H9 (cell line): Measurements from ENCODE around the gene CAMK2B. TPM values are rescaled to one million over a fixed set of nuclear protein-coding genes. Genes with fewer than 3 reads are reported as not detected.

Experiments
- DNase-seq: peaks from one replicate; pipeline ENCODE4 v3.0.0-alpha.2; 2017
- H2AFZ ChIP-seq: one replicate; pipeline ENCODE4 v1.6.1; 2013; ENCODE audit warnings: mild to moderate bottlenecking, low read length, control low read depth, moderate library complexity
- H2AK5ac ChIP-seq: 2 replicates; pipeline ENCODE4 v1.6.1; 2013; ENCODE audit warnings: low read length, control low read depth, mixed read lengths; ENCODE audit not compliant: insufficient read length
- H2BK120ac ChIP-seq: one replicate; pipeline ENCODE4 v1.6.1; 2013; ENCODE audit warnings: low read depth, mild to moderate bottlenecking, low read length, control low read depth, inconsistent platforms; ENCODE audit not compliant: poor library complexity, severe bottlenecking
- H2BK12ac ChIP-seq: 2 replicates; pipeline ENCODE4 v1.6.1; 2013; ENCODE audit warnings: low read length, control low read depth, mixed read lengths, low read depth; ENCODE audit not compliant: insufficient read length
- H2BK15ac ChIP-seq: 2 replicates; pipeline ENCODE4 v1.6.1; 2013; ENCODE audit warnings: low read depth, low read length, control low read depth
- H2BK20ac ChIP-seq: one replicate; pipeline ENCODE4 v1.6.1; 2013; ENCODE audit warnings: low read depth, mild to moderate bottlenecking, low read length, control low read depth, inconsistent platforms; ENCODE audit not compliant: poor library complexity, severe bottlenecking
- H2BK5ac ChIP-seq: 2 replicates; pipeline ENCODE4 v1.6.1; 2013; ENCODE audit warnings: low read length, control low read depth, mixed read lengths; ENCODE audit not compliant: insufficient read length
- H3K14ac ChIP-seq: 2 replicates; pipeline ENCODE4 v1.6.1; 2013; ENCODE audit warnings: low read length, control low read depth; ENCODE audit not compliant: insufficient read depth
- H3K18ac ChIP-seq: 2 replicates; pipeline ENCODE4 v1.6.1; 2013; ENCODE audit warnings: low read depth, mild to moderate bottlenecking, mixed read lengths, low read length, control low read depth; ENCODE audit not compliant: insufficient read length
- H3K23ac ChIP-seq: 2 replicates; pipeline ENCODE4 v1.6.1; 2013; ENCODE audit warnings: low read length, control low read depth, mixed read lengths, low read depth; ENCODE audit not compliant: insufficient read length
- H3K23me2 ChIP-seq: 2 replicates; pipeline ENCODE4 v1.6.1; 2013; ENCODE audit warnings: low read depth, mild to moderate bottlenecking, mixed read lengths, low read length, control low read depth; ENCODE audit not compliant: insufficient read length, poor library complexity, severe bottlenecking
- H3K27ac ChIP-seq: 2 replicates; pipeline ENCODE4 v1.5.1; 2013; ENCODE audit warnings: low read length, control low read depth, mixed read lengths, low read depth; ENCODE audit not compliant: insufficient read length
- H3K27me3 ChIP-seq: 2 replicates; pipeline ENCODE4 v1.6.1; 2013; ENCODE audit warnings: low read length, control low read depth, inconsistent platforms; ENCODE audit not compliant: insufficient read depth
- H3K4ac ChIP-seq: 2 replicates; pipeline ENCODE4 v1.6.1; 2013; ENCODE audit warnings: low read depth, mild to moderate bottlenecking, control low read depth, inconsistent platforms, low read length, moderate library complexity
- H3K4me1 ChIP-seq: 2 replicates; pipeline ENCODE4 v1.6.1; 2013; ENCODE audit warnings: low read length, control low read depth, inconsistent platforms; ENCODE audit not compliant: insufficient read depth
- H3K4me2 ChIP-seq: 2 replicates; pipeline ENCODE4 v1.6.1; 2013; ENCODE audit warnings: low read length, control low read depth, mixed read lengths; ENCODE audit not compliant: insufficient read length, insufficient read depth
- H3K56ac ChIP-seq: 2 replicates; pipeline ENCODE4 v1.6.1; 2013; ENCODE audit warnings: low read depth, mild to moderate bottlenecking, mixed read lengths, low read length, control low read depth; ENCODE audit not compliant: insufficient read length
- H3K79me1 ChIP-seq: 2 replicates; pipeline ENCODE4 v1.6.1; 2013; ENCODE audit warnings: low read depth, mild to moderate bottlenecking, moderate library complexity, low read length, control low read depth, inconsistent platforms; ENCODE audit not compliant: insufficient read depth, poor library complexity, severe bottlenecking
- H3K79me2 ChIP-seq: 2 replicates; pipeline ENCODE4 v1.6.1; 2013; ENCODE audit warnings: low read length, control low read depth, inconsistent platforms; ENCODE audit not compliant: insufficient read depth
- H3K9ac ChIP-seq: 2 replicates; pipeline ENCODE4 v1.6.1; 2013; ENCODE audit warnings: low read length, control low read depth, mixed read lengths; ENCODE audit not compliant: insufficient read length; ENCODE audit errors: extremely low read depth
- H3K9me3 ChIP-seq: one replicate; pipeline ENCODE4 v1.6.1; 2013; ENCODE audit warnings: low read depth, low read length, inconsistent platforms; ENCODE audit not compliant: control insufficient read depth
- H3T11ph ChIP-seq: one replicate; pipeline ENCODE4 v1.6.1; 2013; ENCODE audit warnings: mild to moderate bottlenecking, low read length, control low read depth, inconsistent platforms
- H4K20me1 ChIP-seq: one replicate; pipeline ENCODE4 v1.6.1; 2013; ENCODE audit not compliant: control insufficient read depth, insufficient read length, insufficient read depth
- H4K5ac ChIP-seq: 2 replicates; pipeline ENCODE4 v1.6.1; 2013; ENCODE audit warnings: low read depth, mild to moderate bottlenecking, mixed read lengths, low read length, control low read depth; ENCODE audit not compliant: insufficient read length
- H4K8ac ChIP-seq: replicated peaks from 2 replicates; pipeline ENCODE4 v1.6.1; 2013; ENCODE audit warnings: low read length, control low read depth, mixed read lengths, low read depth; ENCODE audit not compliant: insufficient read length
- H4K91ac ChIP-seq: 2 replicates; pipeline ENCODE4 v1.6.1; 2013; ENCODE audit warnings: low read depth, mild to moderate bottlenecking, moderate library complexity, mixed read lengths, low read length, control low read depth; ENCODE audit not compliant: insufficient read length
- H3K27ac Mint-ChIP-seq, 3 experiments: 2 replicates in 2 of 3; 3 replicates in 1 of 3; pipeline ENCODE4 v1.8.0; 2020 to 2021; ENCODE audit warnings: mixed read lengths in 3 of 3, mild to moderate bottlenecking in 1 of 3, moderate library complexity in 1 of 3
- H3K27me3 Mint-ChIP-seq: 2 replicates; pipeline ENCODE4 v1.8.0; 2021; ENCODE audit warnings: low read depth, mild to moderate bottlenecking, moderate library complexity, mixed read lengths
- H3K36me3 Mint-ChIP-seq, 3 experiments: 2 replicates in 2 of 3; 3 replicates in 1 of 3; pipeline ENCODE4 v1.8.0; 2020 to 2021; ENCODE audit warnings: low read depth in 3 of 3, mixed read lengths in 3 of 3; ENCODE audit not compliant: insufficient read depth in 1 of 3
- H3K4me1 Mint-ChIP-seq, 2 experiments: 2 replicates each; pipeline ENCODE4 v1.8.0; 2020; ENCODE audit warnings: mixed read lengths in 2 of 2
- H3K4me3 Mint-ChIP-seq, 2 experiments: 2 replicates in 1 of 2; 3 replicates in 1 of 2; pipeline ENCODE4 v1.8.0; 2020 to 2021; ENCODE audit warnings: mild to moderate bottlenecking in 2 of 2, mixed read lengths in 2 of 2, moderate library complexity in 1 of 2
- H3K9me3 Mint-ChIP-seq, 2 experiments: 2 replicates in 1 of 2; 3 replicates in 1 of 2; pipeline ENCODE4 v1.8.0; 2020; ENCODE audit warnings: mild to moderate bottlenecking in 2 of 2, mixed read lengths in 2 of 2, moderate library complexity in 1 of 2
- CTCF ChIP-seq: fragments of 200-600 bp; sonication (generic); conservative IDR thresholded peaks from 3 replicates; pipeline ENCODE4 v1.8.0; 2021; ENCODE audit warnings: antibody characterized with exemption, mild to moderate bottlenecking
- WGBS: extraction: QIAGEN DNeasy Blood & Tissue Kit; methylation state at CpG from one replicate; pipeline ENCODE4 v1.1.7; 2013; ENCODE audit warnings: missing lambda C conversion rate, low lambda C conversion rate, mixed read lengths; ENCODE audit not compliant: insufficient read length; ENCODE audit errors: extremely low coverage; 5-methylcytosine and 5-hydroxymethylcytosine counted together
- total RNA-seq: library from RNA; stranded (reverse); gene quantifications from 2 replicates; pipeline ENCODE4 v1.2.1, GENCODE V29; 2021

The CAMK2B gene
- total RNA-seq, 1 experiment from 2014 or later = 0.17 TPM

GRCh38 chr7:44213877-44214388, 111.5 kb downstream of the CAMK2B start:
- Histone ChIP-seq H2BK20ac (no peak overlapping the region), H2BK15ac (no peak overlapping the region), H3K4me1 (no peaks in the 10 kb centered on the region), H4K91ac (no peak overlapping the region), H3K9ac (no peak overlapping the region), H4K5ac (no peak overlapping the region), H3K27ac (no peak overlapping the region), H3K23ac (no peak overlapping the region), H3K18ac (no peak overlapping the region), H3K56ac (no peak overlapping the region), H2BK5ac (no peak overlapping the region), H2BK12ac (no peak overlapping the region), H3K14ac (no peak overlapping the region), H3K4me2 (no peak overlapping the region), H3K27me3 (no peaks in the 10 kb centered on the region), H4K20me1 (no peaks in the 10 kb centered on the region), H2AK5ac (no peak overlapping the region), H3K79me2 (no peaks in the 10 kb centered on the region), H3K4ac (no peak overlapping the region), H4K8ac (no peak overlapping the region), H3K23me2 (no peaks in the 10 kb centered on the region), H2AFZ (no peak overlapping the region), H3K79me1 (no peaks in the 10 kb centered on the region), H3K9me3 (no peaks in the 10 kb centered on the region), H3T11ph (no peak overlapping the region), H2BK120ac (no peak overlapping the region)
- no peak for TF ChIP-seq CTCF
- no peaks in the 10 kb centered on the region; a peak in 1 of 5 replicates for H3K9me3 Mint-ChIP-seq
- peaks cover 27 to 49% of the 10 kb centered on the region in 2 experiments for H3K4me1 Mint-ChIP-seq
- H3K27me3 Mint-ChIP-seq = no peaks in the 10 kb centered on the region
- WGBS = no CpG with 5 or more reads among the region's 9 CpGs
- H3K4me3 Mint-ChIP-seq = no peak overlapping the region; a peak in 2 of 5 replicates
- H3K27ac Mint-ChIP-seq = peak overlapping the region in 2 of 3 experiments; percentile 68 to 96; a peak in 4 of 7 replicates
- H3K36me3 Mint-ChIP-seq = peaks cover 23 to 37% (median 33%) of the 10 kb centered on the region in 3 experiments
- no peak for DNase-seq
